HG02678 (cell line): ENCODE data around the gene ZBTB16.

Experiments
- ATAC-seq: cut with Tn5 transposase; IDR thresholded peaks from one replicate; pipeline ENCODE4 v1.9.1; 2021; ENCODE audit warnings: mild to moderate bottlenecking, moderate library complexity; ENCODE audit not compliant: unreplicated experiment

Gene ZBTB16

DNA sequence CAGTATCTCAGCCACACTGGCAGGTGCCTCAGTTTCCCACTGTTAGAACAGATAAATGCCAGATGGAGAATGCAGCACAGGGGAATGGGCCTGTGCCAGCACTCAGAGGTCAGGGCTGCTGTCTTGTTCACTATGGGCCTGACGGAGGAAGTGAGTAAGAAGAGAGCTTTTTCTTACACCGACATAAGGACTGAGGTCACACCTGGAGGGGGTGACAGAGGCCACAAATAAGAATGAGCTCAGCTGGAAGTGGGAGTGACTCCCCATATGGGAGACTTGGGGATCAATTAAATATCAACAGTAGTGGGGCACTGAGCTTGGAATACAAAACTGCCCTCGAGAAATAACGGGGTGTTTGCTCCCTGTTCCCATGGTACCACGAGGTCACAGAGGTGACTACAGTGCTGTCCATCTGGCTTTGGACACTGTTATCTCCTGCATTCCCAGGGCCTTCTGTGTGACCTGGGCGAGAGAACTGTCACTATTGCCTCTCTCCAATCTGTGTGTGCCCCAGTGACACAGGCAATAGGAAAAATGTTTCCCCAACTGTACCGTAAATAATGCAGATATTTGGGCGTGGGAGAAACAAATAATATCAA is 142.6 kb downstream of the ZBTB16 start:
- ATAC-seq = no peak

DNA sequence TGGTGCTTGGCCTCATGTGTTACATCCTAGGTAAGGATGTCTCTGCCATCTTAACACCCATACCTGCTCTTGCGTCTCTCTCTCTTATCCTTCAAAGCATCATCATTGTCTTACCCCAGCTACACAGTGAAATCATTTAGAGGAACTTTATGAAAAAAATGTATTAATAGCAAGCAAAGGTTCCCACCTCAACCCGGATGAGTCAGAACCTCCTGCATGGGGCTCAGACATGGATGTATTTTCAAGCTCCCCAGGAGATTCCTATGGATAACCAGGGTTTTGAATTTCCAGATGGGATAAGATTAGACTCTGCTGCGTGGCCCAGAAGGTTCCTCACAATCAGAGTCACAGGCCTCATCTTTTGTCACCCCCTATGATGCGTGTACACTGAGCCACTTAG is 147.6 kb downstream of the ZBTB16 start:
- ATAC-seq = no peak

DNA sequence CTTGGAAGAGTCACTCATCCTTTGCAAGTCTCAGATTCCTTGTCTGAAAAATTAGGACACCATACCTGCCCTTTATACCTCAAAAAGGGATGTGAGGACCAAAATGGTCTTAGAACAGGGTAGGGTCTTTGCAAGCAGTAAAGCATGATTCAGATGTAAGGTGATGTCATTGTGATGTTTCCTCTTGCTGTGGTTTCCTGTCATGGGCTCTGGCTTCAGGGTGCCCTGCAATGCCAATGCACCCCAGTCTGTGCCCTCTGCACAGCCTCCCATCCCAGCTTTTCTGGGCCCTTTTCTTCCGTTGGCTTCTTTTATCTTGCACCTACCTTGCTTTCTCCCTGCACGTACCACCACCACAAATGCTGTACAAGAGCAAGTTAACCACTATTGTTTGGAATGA is 148.9 kb downstream of the ZBTB16 start:
- ATAC-seq = no peak

DNA sequence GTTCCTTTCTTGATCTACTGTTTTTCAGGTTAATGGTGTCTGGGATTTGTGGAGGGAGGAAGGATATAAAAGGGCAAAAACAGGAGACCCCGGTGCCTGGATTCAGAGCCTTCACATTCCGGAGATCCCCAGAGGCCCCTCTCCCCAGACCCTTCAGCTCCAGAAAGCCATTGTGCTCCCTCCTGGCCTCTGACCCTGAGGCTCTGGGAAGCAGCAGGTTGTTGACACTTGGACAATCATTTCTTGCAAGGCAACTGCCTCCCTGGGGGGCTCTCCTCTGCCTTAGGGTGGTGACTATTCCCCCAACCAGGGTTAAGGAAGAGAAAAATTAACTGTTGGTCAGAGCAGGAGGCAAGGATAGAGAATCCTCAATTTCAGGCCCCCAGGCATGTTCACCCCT is 149.8 kb downstream of the ZBTB16 start:
- no peak for ATAC-seq

DNA sequence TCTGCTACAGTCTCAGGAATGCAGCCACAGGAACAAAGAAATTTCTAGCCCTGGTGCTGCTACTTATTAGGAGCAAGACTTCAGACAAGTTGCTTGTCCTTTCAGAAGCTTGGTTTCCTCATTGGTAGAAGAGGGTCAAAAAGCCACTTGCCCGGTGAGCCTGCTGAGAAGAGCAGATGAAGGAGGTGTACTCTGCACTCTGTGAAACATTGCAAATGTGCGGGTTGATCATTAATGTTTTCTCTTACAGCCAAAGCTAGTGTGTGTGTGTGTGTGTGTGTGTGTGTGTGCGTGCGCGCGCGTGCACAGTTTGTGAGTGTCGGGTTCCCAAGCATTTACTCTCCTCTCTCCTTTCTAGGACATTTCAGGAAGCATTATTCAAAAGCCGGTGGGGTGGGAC is 150.4 kb downstream of the ZBTB16 start:
- no peak for ATAC-seq

DNA sequence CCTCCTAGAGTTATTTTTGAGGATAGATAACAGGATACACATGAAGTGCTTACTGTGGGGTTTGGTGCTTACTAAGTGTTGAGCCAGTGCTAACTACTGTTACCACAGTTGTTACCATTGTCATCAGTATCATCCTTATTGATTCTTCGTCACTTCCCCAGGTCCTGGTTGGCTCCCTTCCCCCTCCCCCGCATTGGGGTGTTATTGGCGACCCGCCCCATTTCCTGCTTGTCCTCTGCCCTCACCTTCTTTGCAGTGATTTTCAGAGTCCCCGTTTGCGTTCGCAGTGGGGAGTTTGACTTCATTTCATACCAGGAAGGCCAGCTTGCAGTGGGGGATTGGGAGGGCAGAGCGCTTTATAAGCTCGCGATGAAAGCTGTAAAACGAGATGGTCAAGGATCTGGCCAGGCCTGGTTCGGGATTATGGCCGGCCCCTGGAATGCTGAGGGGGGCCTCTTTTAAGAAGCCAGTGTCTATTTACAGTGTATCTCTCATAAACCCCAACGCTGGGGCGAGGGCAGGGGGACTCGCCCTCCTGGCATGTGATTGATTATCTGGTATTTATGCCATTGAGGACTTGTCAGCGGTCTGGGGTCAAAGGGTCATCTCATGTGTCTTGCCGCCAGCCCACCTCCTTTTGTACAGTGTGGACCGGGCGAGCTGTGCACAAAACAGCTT is 152.1 kb downstream of the ZBTB16 start:
- no peak for ATAC-seq

DNA sequence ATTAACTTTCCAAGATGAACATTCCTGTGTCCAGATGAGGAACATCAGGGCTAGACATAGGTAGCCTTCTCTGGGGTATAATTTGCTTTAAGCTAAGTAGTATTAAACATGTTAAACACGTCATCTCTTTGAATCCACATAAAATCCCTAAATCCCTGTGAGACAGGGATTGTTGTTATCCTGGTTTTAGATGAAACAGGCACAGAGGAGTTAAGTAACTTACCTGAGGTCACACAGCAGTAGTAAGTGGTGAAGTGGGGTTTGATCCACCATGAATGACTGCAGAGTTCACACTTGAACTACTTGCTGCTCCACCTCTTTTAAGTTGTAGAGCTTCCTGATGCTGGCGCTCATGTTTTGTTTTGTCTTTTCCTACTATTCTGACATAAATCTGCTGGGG is 154.1 kb downstream of the ZBTB16 start:
- no peak for ATAC-seq

DNA sequence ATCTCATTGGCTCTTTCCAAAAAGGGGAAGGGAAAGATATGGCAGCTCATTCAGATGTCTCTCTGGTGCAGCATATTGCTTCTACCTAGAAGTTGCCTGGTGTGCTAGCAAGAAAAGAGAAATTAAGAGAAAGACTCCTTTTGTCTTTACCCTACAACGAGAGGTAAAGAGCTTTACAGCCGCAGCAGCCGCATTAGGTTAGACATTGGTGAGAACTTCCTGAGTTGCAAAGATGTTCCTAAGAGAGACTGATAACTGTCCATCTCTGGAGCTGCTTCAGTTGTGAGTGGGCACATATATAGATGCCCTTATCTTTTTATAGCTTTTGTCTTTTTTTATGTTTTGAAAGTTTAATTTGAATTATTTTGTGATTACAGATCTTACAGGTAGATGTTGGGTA is 155.9 kb downstream of the ZBTB16 start:
- no peak for ATAC-seq

DNA sequence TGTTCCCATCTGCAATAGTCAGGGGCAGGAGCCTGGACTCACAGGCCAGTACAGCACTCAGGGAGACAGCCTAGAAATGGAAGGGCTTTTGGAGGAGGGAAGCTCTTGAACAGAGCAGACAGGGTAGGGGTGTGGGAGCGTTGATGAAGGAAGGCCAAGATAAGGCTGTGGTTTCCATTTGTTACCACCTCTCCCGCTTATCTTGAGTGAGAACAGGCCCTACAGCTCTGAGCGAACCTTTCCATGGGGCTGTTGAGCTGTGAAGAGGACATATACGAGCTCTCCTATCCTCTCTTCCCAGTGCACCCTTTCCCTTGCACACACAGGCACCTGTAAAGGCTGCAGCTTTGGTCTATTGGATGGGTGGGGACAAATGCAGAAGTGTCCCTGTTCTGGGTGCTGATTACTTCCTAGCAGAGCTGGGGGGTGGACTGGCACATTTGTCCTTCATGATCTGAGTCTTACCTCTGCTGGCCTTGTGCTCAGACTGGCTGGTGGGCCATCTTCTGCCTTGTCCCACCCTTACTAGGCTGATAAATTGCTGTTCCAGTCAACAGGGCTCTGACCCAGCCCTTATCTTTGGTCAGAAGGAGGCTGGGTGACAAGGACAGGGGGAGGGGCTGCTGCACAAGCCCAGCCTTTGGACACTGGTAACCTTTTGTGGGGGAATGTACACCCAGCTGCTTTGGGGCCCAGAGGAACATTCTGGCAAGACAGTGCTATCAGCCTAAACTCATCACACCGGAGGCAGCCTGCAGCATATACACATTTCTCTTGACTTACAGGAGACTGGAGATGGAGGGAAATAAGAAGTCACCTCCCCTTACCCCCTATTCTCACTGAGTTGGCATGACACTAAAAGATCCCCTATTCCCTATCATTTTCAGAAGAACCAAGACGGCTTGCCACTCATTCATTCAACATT is 156.6 kb downstream of the ZBTB16 start:
- ATAC-seq = no peak

DNA sequence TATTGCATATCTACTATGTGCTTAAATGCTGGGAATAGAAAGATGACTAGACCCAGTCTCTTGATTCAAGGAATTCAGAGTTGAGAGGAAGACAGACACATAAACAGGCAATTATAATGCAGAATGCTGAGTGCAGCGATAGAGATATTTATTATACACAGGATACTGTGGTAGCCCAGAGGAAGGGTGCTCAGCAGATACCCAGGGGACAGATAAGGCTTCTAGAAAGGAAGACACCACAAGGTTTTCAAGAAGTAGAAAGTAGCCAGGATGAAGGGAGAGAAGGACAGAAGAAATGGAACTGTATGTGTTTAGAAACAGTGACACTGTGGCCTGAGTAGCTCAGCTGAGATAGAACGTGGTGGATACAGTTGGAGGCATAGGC is 157.3 kb downstream of the ZBTB16 start:
- ATAC-seq = no peak

DNA sequence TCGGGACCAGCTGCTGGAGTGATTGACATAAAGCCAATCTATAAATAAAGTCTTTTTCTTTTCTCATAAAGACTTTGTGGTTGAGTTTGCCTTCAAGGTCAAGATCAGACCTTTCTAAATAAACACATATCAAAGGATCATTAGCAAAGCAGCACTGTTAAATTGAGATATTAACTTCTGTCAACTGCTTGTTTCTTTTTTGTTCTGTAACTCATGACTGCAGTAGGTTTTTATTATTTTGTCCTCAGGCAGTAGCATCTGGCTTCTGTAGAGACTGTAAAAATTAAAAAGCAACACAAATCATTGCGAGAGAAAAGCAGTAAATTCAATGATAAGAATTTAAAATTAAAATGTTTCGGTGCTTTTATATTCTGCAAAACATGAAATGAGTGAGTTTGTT is 159.0 kb downstream of the ZBTB16 start:
- no peak for ATAC-seq

DNA sequence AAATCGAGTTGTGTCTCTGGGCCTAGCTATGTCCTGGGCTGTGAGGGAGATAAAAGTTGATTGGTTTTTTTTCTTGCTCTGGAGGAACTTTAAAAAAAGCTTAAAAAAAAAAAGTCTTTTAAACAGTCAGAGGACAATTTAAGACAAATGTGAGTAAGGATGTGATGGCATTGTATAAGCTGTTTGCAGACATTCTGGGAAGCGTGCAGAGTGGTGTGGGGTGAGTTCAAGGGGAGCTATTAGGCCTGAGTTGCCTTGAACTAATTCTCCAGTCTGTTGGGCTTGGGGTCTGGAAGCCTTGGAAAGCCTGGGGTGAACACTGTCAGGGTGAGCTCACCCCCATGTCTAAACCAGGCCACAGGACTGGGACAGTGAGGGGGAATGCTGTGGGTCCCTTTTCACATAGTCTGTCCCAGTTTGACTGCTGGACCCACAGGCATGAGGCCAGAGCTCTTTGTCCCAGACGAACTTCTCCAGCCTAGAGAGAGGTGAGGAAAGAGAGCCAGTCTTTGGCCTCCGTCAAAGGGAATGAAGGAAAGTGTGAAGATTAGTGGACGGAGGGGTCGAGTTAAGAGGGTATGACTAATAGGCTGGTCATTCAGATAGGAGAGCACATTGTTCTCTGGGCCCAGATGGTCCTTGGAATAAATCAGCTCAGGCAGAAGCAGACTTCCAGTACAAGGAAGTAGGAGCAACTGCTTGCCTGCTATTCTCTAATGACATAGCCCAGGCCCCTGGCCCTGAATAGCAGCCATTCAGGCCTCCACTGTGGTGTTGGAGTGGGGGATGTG is 160.2 kb downstream of the ZBTB16 start:
- no peak for ATAC-seq

DNA sequence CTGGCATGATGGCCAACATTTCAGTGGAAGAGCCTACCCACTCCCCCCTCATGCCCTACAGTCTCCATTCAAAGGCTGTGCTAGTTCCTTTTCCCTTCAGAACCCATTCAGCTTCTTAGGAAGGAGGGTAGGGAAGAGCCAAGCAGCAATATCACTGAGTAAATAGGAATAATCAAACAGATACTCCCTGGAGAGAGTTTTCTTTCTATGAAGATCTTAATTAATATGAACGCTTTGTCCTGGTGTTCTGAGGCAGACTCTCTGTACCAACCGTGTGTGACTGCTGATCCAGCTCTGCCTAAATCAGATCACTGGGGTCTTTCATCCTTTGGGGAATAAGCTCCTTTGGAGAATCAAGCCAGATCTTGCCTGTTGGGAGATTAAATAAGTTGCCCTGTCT is 161.5 kb downstream of the ZBTB16 start:
- no peak for ATAC-seq

DNA sequence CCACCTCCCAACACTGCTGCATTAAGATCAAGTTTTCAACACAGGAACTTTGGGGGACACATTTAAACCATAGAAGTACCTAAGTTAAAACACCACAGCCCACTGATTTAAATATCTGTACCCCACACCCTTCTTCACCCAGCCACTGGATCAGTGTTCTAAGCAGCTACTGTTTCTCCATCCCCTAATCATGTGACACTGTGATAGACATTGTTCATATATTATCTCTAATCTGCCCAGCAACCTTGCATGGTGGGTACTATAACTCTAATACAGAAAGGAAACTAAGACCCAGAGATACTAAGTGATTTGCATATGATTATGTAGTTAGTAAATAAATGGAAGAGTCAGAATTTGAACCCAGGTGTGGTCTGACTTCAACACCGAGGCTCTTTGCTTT is 166.2 kb downstream of the ZBTB16 start:
- no peak for ATAC-seq

DNA sequence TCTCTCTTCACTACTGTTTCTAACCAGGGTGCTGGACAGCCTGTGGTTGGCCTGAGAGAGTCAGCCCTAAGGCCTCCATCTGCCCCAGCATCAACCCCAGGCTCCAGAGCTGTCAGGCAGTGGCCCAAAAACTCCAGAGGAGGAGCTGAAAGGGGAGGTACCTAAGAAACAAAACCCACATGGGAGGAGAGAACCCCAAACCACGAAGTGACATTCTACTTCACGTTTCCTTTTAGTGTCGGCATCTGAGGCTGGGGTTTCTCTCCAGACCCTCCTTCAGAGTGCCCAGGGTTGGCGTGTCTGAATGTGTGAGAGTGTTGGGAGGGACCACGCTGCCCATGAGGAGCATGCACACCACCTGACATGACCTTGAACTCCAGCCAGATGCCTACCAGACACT is 166.8 kb downstream of the ZBTB16 start:
- no peak for ATAC-seq

DNA sequence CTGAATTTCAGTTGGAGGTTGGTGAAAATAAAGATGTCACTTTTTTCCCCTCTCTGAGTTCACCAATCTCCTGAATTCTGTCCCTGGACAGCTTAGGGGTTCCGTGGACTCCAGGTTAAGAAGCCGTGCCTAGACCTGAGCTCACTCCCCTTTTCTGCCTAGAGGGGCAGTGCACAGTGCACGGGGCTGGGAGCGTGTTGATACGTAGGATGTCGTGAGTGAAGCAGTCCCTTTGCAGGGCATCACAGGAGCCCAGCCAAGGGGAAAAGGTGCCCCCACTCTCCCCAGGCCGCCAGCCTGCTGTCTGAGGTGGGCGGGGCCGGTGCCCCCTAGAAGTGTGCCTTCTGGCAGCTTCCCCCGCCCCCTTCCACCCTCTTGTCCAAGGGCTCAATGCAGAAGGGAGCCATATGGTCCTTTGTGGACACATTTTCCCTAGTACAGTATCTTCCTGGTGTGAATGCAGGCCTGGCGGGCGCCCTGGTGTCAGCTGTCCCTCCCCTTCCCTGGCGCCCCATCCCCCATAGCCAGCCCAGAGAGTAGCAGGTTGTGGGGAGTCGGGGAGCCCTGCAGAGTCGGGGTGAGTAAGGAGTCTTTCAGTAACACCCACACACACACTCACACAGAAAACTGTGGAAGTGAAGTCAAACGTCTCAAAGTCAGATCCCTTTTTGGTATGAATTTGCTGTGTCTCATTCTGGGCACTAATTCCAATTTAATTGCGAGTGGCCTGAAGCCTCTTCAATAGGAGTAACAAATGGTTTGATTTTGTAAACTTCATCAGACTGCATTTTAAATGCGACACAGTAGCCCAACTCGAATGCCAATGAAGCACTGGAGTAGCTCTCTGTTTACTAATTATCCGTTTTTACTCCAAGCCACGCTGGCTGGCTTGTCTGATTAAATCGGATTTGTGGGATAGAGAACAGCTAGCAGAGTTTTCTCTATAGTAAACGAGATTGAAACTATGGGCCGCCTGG is 169.2 kb downstream of the ZBTB16 start:
- ATAC-seq = no peak

DNA sequence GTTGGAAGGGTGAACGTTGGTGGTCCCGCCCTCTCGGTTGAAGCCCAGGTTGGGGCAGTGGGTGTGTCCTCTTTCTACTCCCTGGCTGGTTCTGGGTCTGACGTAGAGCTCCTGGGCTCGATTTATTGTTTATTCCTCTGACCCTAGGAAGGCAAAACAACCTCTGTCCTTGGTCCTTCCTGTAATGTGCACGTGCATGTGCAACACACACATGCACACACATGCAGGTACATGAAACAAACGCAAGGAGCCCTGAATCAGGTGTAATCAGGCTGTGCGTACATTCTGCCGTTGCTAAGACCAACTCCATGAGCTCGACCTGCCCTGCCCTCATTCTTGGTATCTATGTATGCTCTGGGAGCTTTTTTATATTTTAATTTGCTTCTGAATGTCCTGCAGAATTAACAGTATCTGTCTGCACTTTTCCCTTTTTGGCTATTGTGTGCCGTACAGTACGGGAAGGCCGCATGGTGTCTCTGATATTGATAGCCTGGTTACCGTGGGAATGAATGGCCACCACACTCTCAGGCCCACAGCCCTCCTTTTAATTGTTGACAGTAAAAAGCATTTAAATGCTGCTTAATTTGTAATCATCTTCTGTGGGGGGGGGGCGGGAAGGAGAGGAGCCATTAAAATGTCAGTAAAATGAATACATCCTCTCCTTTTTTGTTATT is 170.7 kb downstream of the ZBTB16 start:
- no peak for ATAC-seq

DNA sequence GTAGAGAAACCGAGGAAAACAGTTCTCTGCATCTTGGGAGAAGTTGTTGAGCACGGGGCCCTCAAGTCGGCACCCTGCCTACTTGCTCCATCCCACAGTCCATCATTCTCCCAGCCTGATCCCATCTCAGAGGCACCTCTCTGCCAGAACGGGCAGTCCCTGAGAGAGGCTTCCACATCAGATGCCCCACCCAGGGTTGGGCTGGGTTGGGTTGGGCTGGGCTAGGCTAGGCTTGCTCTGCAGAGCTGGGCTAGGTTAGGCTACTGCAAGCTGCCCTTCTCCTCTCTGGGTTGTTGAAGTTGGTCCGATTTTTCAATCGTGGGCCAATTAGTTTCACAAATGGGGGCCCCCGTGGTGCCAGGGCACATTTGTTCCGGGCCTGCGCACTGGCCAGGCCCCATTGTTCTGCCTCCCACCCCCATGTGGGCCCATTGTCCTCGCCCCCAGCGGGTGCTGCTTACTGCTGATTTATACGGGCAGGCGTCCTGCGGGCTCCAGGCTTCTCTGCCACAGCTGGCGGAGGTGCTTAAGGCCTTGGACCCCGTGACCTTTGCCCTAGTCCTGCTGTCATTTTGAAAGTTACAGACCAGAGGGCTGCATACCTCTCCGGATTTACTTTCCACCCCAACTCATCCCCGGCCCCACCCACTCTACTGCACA is 173.0 kb downstream of the ZBTB16 start:
- no peak for ATAC-seq

DNA sequence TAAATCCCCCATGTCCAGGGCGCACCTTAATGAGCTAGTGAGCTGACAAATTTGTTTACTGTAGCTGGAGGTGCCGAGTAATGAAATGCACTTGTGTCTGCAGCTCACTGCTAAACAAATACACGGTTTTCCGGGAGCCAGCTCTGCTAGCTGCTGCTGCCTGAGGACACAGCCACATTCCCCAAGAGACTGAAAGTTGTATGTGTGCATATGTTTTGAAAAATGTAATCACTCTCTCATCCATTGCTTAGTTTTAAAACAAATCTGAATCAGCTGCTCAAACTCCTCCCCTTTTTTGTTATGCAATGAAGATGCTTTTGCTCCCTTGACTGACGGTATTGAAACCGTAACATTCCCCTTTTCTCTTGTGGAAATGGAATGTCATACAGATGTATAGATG is 174.2 kb downstream of the ZBTB16 start:
- no peak for ATAC-seq
